Measurements from ENCODE around the gene TDRD9.

The TDRD9 gene

GRCh38 chr14:104066719-104067295, 138.6 kb downstream of the TDRD9 start:
- DNase-seq (ENCODE audit: low read depth, low spot score), result no peak
- no peak for TF ChIP-seq CTCF (IDR thresholded peaks at IDR 0.05; ENCODE audit: low read depth, low read length)
- no peak overlapping the region for H3K4me3 ChIP-seq (ENCODE audit: low read depth, low read length)
- in situ Hi-C loops (cut with HindIII; ENCODE audit: low sequenced_read_pairs), result no loop called here

GRCh38 chr14:104069541-104069940, 141.3 kb downstream of the TDRD9 start:
- in situ Hi-C loops (cut with HindIII; ENCODE audit: low sequenced_read_pairs), result no loop called here
- H3K4me3 ChIP-seq (ENCODE audit: low read depth, low read length), result no peak overlapping the region
- DNase-seq (ENCODE audit: low read depth, low spot score), result no peak
- TF ChIP-seq CTCF (IDR thresholded peaks at IDR 0.05; ENCODE audit: low read depth, low read length), result no peak

- TF ChIP-seq CTCF (IDR thresholded peaks at IDR 0.05; ENCODE audit: low read depth, low read length), result no peak
- in situ Hi-C loops (cut with HindIII; ENCODE audit: low sequenced_read_pairs), result no loop called here
- no peak for DNase-seq (ENCODE audit: low read depth, low spot score)
- no peak overlapping the region for H3K4me3 ChIP-seq (ENCODE audit: low read depth, low read length)
These were observed 144.3 kb downstream of the TDRD9 start for GRCh38 chr14:104072586-104072985.

- H3K4me3 ChIP-seq (ENCODE audit: low read depth, low read length), result no peak overlapping the region
- no peak for TF ChIP-seq CTCF (IDR thresholded peaks at IDR 0.05; ENCODE audit: low read depth, low read length)
- no peak for DNase-seq (ENCODE audit: low read depth, low spot score)
- in situ Hi-C loops (cut with HindIII; ENCODE audit: low sequenced_read_pairs), result no loop called here
These were observed 145.5 kb downstream of the TDRD9 start for GRCh38 chr14:104073764-104074163.

GRCh38 chr14:104075530-104076151, 147.4 kb downstream of the TDRD9 start:
- no peak overlapping the region for H3K4me3 ChIP-seq (ENCODE audit: low read depth, low read length)
- no peak for DNase-seq (ENCODE audit: low read depth, low spot score)
- TF ChIP-seq CTCF (IDR thresholded peaks at IDR 0.05; ENCODE audit: low read depth, low read length), result peak; percentile 44
- in situ Hi-C loops (cut with HindIII; ENCODE audit: low sequenced_read_pairs), result no loop called here

- H3K4me3 ChIP-seq (ENCODE audit: low read depth, low read length), result no peak overlapping the region
- no peak for DNase-seq (ENCODE audit: low read depth, low spot score)
- in situ Hi-C loops (cut with HindIII; ENCODE audit: low sequenced_read_pairs), result no loop called here
- TF ChIP-seq CTCF (IDR thresholded peaks at IDR 0.05; ENCODE audit: low read depth, low read length), result no peak
These were observed 148.5 kb downstream of the TDRD9 start for GRCh38 chr14:104076743-104077142.
